ES-I3 (cell line): ENCODE data around the gene ACCSL.

ENCODE experiments used
- H3K36me3 ChIP-seq: 2 replicates; pipeline ENCODE4 v1.6.1; 2013; ENCODE audit warnings: mild to moderate bottlenecking, low read length, control low read depth, moderate library complexity; ENCODE audit not compliant: insufficient read depth
- H3K4me1 ChIP-seq: 2 replicates; pipeline ENCODE4 v1.6.1; 2013; ENCODE audit warnings: mild to moderate bottlenecking, control low read depth, low read length; ENCODE audit not compliant: insufficient read depth
- H3K9ac ChIP-seq: 2 replicates; pipeline ENCODE4 v1.6.1; 2013; ENCODE audit warnings: low read depth, mild to moderate bottlenecking, low read length, moderate library complexity
- H3K9me3 ChIP-seq: 2 replicates; pipeline ENCODE4 v1.6.1; 2013; ENCODE audit warnings: mild to moderate bottlenecking, low read length, moderate library complexity; ENCODE audit not compliant: control insufficient read depth, insufficient read depth

Gene ACCSL

GRCh38 chr11:44011797-44012196 is 36.0 kb upstream of the ACCSL start:
- no peak overlapping the region for H3K9ac ChIP-seq
- H3K4me1 ChIP-seq, result peaks cover 4% of the 10 kb centered on the region; the same call in 1 of the 2 replicates
- no peaks in the 10 kb centered on the region for H3K9me3 ChIP-seq

GRCh38 chr11:44014968-44015623 is 32.7 kb upstream of the ACCSL start:
- Histone ChIP-seq H3K9me3 (no peaks in the 10 kb centered on the region), H3K9ac (no peak overlapping the region), H3K4me1 (peaks cover 4% of the 10 kb centered on the region; the same call in 1 of the 2 replicates), H3K36me3 (no peaks in the 10 kb centered on the region)

More at GRCh38 chr11:44011797-44012196, 36.0 kb upstream of the ACCSL start:
- no peaks in the 10 kb centered on the region for H3K36me3 ChIP-seq

GRCh38 chr11:44015624-44016007 is 32.2 kb upstream of the ACCSL start:
- H3K9me3 ChIP-seq, result no peaks in the 10 kb centered on the region
- no peaks in the 10 kb centered on the region for H3K36me3 ChIP-seq
- H3K9ac ChIP-seq, result no peak overlapping the region
- peaks cover 4% of the 10 kb centered on the region; the same call in 1 of the 2 replicates for H3K4me1 ChIP-seq

- Histone ChIP-seq H3K9me3 (no peaks in the 10 kb centered on the region), H3K36me3 (no peaks in the 10 kb centered on the region), H3K9ac (no peak overlapping the region), H3K4me1 (peaks cover 4% of the 10 kb centered on the region; the same call in 1 of the 2 replicates)
These were observed 31.6 kb upstream of the ACCSL start for GRCh38 chr11:44016131-44016530.

GRCh38 chr11:44016546-44017442 is 31.0 kb upstream of the ACCSL start:
- Histone ChIP-seq H3K36me3 (no peaks in the 10 kb centered on the region), H3K9me3 (no peaks in the 10 kb centered on the region), H3K9ac (no peak overlapping the region), H3K4me1 (peaks cover 4% of the 10 kb centered on the region; the same call in 1 of the 2 replicates)

- H3K9me3 ChIP-seq, result no peaks in the 10 kb centered on the region
- peaks cover 4% of the 10 kb centered on the region; the same call in 1 of the 2 replicates for H3K4me1 ChIP-seq
- H3K36me3 ChIP-seq, result no peaks in the 10 kb centered on the region
- no peak overlapping the region for H3K9ac ChIP-seq
These were observed 30.2 kb upstream of the ACCSL start for GRCh38 chr11:44017443-44018126.

GRCh38 chr11:44018127-44018521 is 29.7 kb upstream of the ACCSL start:
- no peaks in the 10 kb centered on the region for H3K36me3 ChIP-seq
- no peaks in the 10 kb centered on the region for H3K9me3 ChIP-seq
- no peak overlapping the region for H3K9ac ChIP-seq
- H3K4me1 ChIP-seq, result peaks cover 4% of the 10 kb centered on the region; the same call in 1 of the 2 replicates

GRCh38 chr11:44018829-44019228 is 29.0 kb upstream of the ACCSL start:
- Histone ChIP-seq H3K9ac (no peak overlapping the region), H3K9me3 (no peaks in the 10 kb centered on the region), H3K36me3 (no peaks in the 10 kb centered on the region), H3K4me1 (peaks cover 4% of the 10 kb centered on the region; the same call in 1 of the 2 replicates)

- no peaks in the 10 kb centered on the region for H3K36me3 ChIP-seq
- no peaks in the 10 kb centered on the region for H3K4me1 ChIP-seq
- H3K9ac ChIP-seq, result no peak overlapping the region
- no peaks in the 10 kb centered on the region for H3K9me3 ChIP-seq
These were observed 22.8 kb upstream of the ACCSL start for GRCh38 chr11:44024977-44025376.

DNA sequence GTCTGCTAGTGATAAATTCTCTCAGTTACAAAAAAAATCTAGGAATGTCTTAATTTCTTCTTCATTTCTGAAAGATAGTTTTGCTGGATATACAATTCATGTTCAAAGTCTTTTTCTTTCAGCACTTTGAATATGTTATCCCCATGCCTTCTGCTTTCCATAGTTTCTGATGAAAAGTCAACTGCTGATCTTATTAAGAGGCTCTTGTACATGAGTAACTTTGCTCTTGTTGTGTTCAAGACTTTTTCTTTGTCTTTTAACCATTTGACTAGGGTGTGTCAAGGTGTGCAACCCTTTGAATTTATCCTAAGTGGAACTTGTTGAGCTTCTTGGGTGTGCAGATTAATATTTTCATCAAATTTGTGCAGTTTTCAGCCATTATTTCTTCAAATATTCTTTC is 22.1 kb upstream of the ACCSL start:
- Histone ChIP-seq H3K9ac (no peak overlapping the region), H3K36me3 (no peaks in the 10 kb centered on the region), H3K9me3 (no peaks in the 10 kb centered on the region), H3K4me1 (peaks cover 4% of the 10 kb centered on the region)

- peaks cover 6% of the 10 kb centered on the region for H3K4me1 ChIP-seq
- H3K9ac ChIP-seq, result no peak overlapping the region
- no peaks in the 10 kb centered on the region for H3K9me3 ChIP-seq
- H3K36me3 ChIP-seq, result no peaks in the 10 kb centered on the region
These were observed 19.4 kb upstream of the ACCSL start for GRCh38 chr11:44028401-44028800.

GRCh38 chr11:44028816-44029506 is 18.8 kb upstream of the ACCSL start:
- peaks cover 6% of the 10 kb centered on the region for H3K4me1 ChIP-seq
- no peaks in the 10 kb centered on the region for H3K36me3 ChIP-seq
- H3K9ac ChIP-seq, result no peak overlapping the region
- no peaks in the 10 kb centered on the region for H3K9me3 ChIP-seq

DNA sequence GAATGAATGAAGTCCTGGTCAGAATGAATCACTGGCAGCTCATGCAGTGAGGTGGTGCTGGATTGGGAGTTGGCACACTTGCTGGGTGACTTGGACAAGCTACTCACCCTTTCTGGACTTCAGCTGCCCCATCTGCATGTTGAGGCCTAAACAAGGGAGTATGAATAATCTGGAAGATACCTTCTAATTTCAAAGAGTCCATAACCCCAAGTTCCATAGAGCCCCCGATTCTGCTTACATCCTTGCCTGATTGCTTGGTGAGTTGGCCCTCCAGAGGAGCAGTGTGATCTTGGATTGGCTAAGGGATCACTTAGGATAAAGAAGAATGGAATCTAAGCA is 18.3 kb upstream of the ACCSL start:
- no peaks in the 10 kb centered on the region for H3K36me3 ChIP-seq
- H3K9me3 ChIP-seq, result no peaks in the 10 kb centered on the region
- H3K4me1 ChIP-seq, result peaks cover 6% of the 10 kb centered on the region
- no peak overlapping the region for H3K9ac ChIP-seq
